Measurements from ENCODE around the gene ELF5. TPM values are rescaled to one million over a fixed set of nuclear protein-coding genes. Genes with fewer than 3 reads are reported as not detected.

The ELF5 gene
- total RNA-seq, 1 donor from 2014 or later = not detected

- H3K4me3 ChIP-seq (ENCODE audit: low read depth, low read length) = no peak overlapping the region
- TF ChIP-seq CTCF (conservative IDR thresholded peaks at IDR 0.05; ENCODE audit: low read depth, low read length) = no peak
These were observed 11.1 kb upstream of the ELF5 start for GRCh38 chr11:34524696-34525095.

GRCh38 chr11:34523053-34523452 is 9.5 kb upstream of the ELF5 start:
- TF ChIP-seq CTCF (conservative IDR thresholded peaks at IDR 0.05; ENCODE audit: low read depth, low read length) = no peak
- H3K4me3 ChIP-seq (ENCODE audit: low read depth, low read length) = no peak overlapping the region
- no peak for DNase-seq (ENCODE audit: low read depth)

More at GRCh38 chr11:34524696-34525095, 11.1 kb upstream of the ELF5 start:
- DNase-seq (ENCODE audit: low read depth) = no peak

- no peak for DNase-seq (ENCODE audit: low read depth)
- no peak for TF ChIP-seq CTCF (conservative IDR thresholded peaks at IDR 0.05; ENCODE audit: low read depth, low read length)
- no peak overlapping the region for H3K4me3 ChIP-seq (ENCODE audit: low read depth, low read length)
These were observed 8.6 kb upstream of the ELF5 start for GRCh38 chr11:34522188-34522587.

- no peak for TF ChIP-seq CTCF (conservative IDR thresholded peaks at IDR 0.05; ENCODE audit: low read depth, low read length)
- DNase-seq (ENCODE audit: low read depth) = no peak
- no peak overlapping the region for H3K4me3 ChIP-seq (ENCODE audit: low read depth, low read length)
These were observed 7.7 kb upstream of the ELF5 start for GRCh38 chr11:34521265-34521664.

GRCh38 chr11:34519595-34520235 is 6.1 kb upstream of the ELF5 start:
- no peak overlapping the region for H3K4me3 ChIP-seq (ENCODE audit: low read depth, low read length)
- TF ChIP-seq CTCF (conservative IDR thresholded peaks at IDR 0.05; ENCODE audit: low read depth, low read length) = no peak
- no peak for DNase-seq (ENCODE audit: low read depth)

- no peak for DNase-seq (ENCODE audit: low read depth)
- no peak for TF ChIP-seq CTCF (conservative IDR thresholded peaks at IDR 0.05; ENCODE audit: low read depth, low read length)
- H3K4me3 ChIP-seq (ENCODE audit: low read depth, low read length) = no peak overlapping the region
These were observed 2.9 kb upstream of the ELF5 start for GRCh38 chr11:34516247-34517040.
